Epithelial cell of esophagus (primary cell): ENCODE data around the gene CPEB4.

Experiments
- DNase-seq: peaks from one replicate; pipeline ENCODE4 v3.0.0; 2010; ENCODE audit warnings: low read depth
- H3K4me3 ChIP-seq: 2 replicates; pipeline ENCODE4 v1.5.1; 2011; ENCODE audit warnings: mild to moderate bottlenecking, low read length, control low read depth
- TF ChIP-seq, protein P1 (sequence below): IDR thresholded peaks from 2 replicates; pipeline ENCODE4 v1.5.1; 2011; ENCODE audit warnings: low read depth, mild to moderate bottlenecking, low read length, control low read depth, inconsistent platforms; ENCODE audit not compliant: insufficient read depth; ENCODE audit errors: missing control alignments

The CPEB4 gene

GRCh38 chr5:173974688-173975239 is 86.6 kb downstream of the CPEB4 start:
- peak; percentile 50 for DNase-seq
- TF ChIP-seq, protein P1, sequence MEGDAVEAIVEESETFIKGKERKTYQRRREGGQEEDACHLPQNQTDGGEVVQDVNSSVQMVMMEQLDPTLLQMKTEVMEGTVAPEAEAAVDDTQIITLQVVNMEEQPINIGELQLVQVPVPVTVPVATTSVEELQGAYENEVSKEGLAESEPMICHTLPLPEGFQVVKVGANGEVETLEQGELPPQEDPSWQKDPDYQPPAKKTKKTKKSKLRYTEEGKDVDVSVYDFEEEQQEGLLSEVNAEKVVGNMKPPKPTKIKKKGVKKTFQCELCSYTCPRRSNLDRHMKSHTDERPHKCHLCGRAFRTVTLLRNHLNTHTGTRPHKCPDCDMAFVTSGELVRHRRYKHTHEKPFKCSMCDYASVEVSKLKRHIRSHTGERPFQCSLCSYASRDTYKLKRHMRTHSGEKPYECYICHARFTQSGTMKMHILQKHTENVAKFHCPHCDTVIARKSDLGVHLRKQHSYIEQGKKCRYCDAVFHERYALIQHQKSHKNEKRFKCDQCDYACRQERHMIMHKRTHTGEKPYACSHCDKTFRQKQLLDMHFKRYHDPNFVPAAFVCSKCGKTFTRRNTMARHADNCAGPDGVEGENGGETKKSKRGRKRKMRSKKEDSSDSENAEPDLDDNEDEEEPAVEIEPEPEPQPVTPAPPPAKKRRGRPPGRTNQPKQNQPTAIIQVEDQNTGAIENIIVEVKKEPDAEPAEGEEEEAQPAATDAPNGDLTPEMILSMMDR: no peak
- H3K4me3 ChIP-seq: no peak overlapping the region

DNA sequence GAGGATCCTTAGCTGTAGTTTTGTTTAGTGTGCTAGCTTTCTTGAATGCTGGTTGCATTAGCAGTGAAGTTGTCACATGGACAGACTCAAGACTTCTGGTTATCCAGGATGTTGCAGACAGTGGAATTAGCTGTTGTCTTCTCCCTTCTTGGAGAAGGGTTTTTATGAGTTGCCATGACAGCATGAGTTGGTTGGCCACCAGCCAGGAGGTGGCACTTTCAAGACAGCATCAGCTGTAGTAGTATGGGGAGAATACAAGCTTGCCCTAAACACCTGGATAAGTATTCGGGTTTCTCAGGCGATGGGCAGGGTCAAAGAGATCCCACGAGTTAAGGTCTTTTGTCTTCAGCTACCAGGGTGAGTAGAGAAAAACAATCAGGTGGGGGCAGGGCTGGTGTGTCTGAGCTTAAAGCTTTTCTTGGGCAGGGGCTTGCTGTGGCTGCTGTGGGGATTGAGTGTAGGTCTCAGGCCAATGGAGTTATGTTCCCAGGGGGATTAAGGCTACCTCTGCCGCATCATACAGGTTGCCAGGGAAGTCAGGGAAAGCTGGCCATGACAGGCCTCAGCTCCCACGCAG is 93.1 kb downstream of the CPEB4 start:
- TF ChIP-seq, protein P1: no peak
- DNase-seq: no peak
- no peak overlapping the region for H3K4me3 ChIP-seq

DNA sequence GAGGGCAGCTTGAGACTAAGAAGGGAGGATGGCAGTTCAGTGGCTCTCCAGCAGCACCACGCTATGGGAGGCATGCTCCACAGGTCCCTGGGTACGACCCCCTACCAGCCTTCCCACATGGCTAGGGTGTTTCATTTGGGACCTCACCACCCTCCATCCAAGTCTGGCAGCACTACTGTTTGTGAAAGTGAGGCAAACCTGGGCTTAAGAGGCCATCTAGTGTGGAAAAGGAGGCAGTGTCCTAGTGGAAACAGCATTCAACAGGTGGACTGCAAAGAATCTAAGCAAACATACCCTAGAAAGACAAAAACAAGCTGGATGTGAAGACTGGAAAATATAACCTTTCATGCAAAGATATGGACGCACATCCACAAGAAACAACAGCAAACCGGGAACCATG is 96.1 kb downstream of the CPEB4 start:
- DNase-seq: peak; percentile 39
- H3K4me3 ChIP-seq: no peak overlapping the region
- TF ChIP-seq, protein P1: peak; percentile 52

DNA sequence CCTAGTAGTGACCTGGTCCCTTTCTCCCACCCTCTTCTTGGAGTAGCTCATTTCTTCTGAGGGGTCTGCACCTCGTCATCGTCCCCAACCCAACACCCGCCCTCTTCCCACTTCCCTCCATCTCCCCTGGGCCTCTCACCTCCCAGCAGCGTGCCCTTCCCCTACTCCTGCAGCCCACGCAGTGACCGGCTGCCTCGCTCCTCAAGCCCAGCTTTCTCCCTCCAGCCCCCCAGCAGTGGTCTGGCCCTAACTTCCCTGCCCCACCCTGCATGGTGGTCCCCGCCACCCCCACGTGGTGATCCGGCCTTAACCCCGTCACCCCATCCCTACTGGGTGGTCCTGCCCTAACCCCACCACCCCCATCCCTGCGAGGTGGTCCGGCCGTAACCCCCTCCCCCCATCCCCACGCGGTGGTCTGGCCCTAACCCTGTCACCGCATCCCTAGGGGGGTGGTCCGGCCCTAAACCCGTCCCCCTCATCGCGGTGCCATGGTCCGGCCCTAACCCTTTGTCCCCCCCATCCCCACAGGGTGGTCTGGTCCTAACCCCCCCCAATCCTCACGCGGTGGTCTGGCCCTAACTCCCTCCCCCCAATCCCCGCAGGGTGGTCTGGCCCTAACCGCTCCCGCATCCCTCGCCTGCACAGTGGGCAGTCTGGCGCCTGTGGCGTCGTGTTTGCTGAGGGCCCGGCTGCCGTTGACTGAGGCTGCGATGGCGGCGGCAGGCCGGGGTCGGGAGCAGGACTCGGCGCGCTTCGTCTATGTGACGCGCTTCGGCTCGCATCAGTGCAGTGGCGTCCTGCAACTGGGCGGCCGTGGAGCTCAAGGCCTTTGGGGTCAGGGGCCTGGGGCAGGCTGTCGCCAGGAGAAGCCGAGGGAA is 100.6 kb downstream of the CPEB4 start, which contains the start of gene C5orf47:
TSS of gene C5orf47 (plus strand) at position 617 of the 878 bp plus-strand sequence. CDS start at position 711, 94 bp downstream.
- DNase-seq: no peak
- TF ChIP-seq, protein P1: no peak

GRCh38 chr5:173989432-173990082 is 101.4 kb downstream of the CPEB4 start:
- TF ChIP-seq, protein P1: no peak
- H3K4me3 ChIP-seq: no peak overlapping the region
- no peak for DNase-seq

More for the DNA sequence above, 100.6 kb downstream of the CPEB4 start, which contains the start of gene C5orf47:
- no peak within 1 kb of the TSS for H3K4me3 ChIP-seq

DNA sequence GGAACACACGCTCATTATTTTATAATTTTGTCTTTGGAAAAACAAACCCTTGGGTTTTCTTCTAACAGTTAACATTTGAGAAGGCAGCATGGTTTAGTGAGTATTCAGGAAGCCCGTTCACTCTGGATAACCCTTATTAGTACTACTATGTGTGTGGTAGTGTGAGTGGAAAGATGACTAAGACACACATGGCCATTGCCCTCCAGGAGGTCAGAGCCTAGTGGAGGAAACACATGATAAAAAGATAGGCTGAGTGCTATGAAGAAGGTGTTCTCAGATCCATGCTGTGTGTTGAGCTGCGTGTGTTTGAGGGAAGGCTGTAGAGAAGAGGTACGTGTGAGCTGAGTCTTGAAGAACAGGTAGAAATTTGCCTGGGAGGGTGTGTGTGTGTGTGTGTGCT is 109.2 kb downstream of the CPEB4 start:
- no peak overlapping the region for H3K4me3 ChIP-seq
- DNase-seq: no peak
- TF ChIP-seq, protein P1: no peak
